Transverse colon (tissue), 4 donors: Measurements from ENCODE around the gene LKAAEAR1. TPM values are rescaled to one million over a fixed set of nuclear protein-coding genes. Genes with fewer than 3 reads are reported as not detected.

ENCODE experiments used
- DNase-seq: peaks from one replicate; pipeline ENCODE4 v3.0.0-alpha.2; 2019
- H3K27ac ChIP-seq, 4 donors: fragments of 200-600 bp; sonication (generic); 2 replicates each; pipeline ENCODE4 v1.5.1; 2016 to 2018; ENCODE audit warnings: inconsistent platforms in 4 of 4
- H3K27me3 ChIP-seq: fragments of 200-600 bp; sonication (generic); 2 replicates; pipeline ENCODE4 v1.5.1; 2017; ENCODE audit warnings: inconsistent platforms
- H3K36me3 ChIP-seq, 4 donors: fragments of 200-600 bp; sonication (generic); 2 replicates each; pipeline ENCODE4 v1.5.1; 2017 to 2019; ENCODE audit warnings: inconsistent platforms in 4 of 4
- H3K4me1 ChIP-seq, 4 donors: fragments of 200-600 bp; sonication (generic); 2 replicates each; pipeline ENCODE4 v1.5.1; 2017 to 2020; ENCODE audit warnings: inconsistent platforms in 4 of 4
- H3K4me3 ChIP-seq, 4 donors: fragments of 200-600 bp; sonication (generic); 1 replicate in 1 of 4; 2 replicates in 3 of 4; pipeline versions ENCODE4 v1.5.1 to v1.6.1; 2017 to 2019; ENCODE audit warnings: inconsistent platforms in 4 of 4
- H3K9me3 ChIP-seq, 2 donors: fragments of 200-600 bp; sonication (generic); 2 replicates each; pipeline ENCODE4 v1.5.1; 2017 to 2019; ENCODE audit warnings: inconsistent platforms in 2 of 2
- CTCF ChIP-seq, 5 experiments: fragments of 200-600 bp in 3 of 5; fragments of 450-650 bp in 2 of 5; sonication (generic) in 3 of 5; IDR thresholded peaks; 1 replicate in 2 of 5; 2 replicates in 3 of 5; pipeline ENCODE4 v1.5.1; 2016 to 2017; ENCODE audit warnings: antibody characterized with exemption in 5 of 5, inconsistent platforms in 3 of 5, mild to moderate bottlenecking in 2 of 5, moderate library complexity in 1 of 5
- EP300 ChIP-seq: sonication (generic); formaldehyde crosslinking; IDR thresholded peaks from one replicate; pipeline ENCODE4 v1.6.1; 2017; ENCODE audit warnings: antibody characterized with exemption, low read depth
- POLR2A ChIP-seq: fragments of 450-650 bp; IDR thresholded peaks from one replicate; pipeline ENCODE4 v1.6.1; 2016; ENCODE audit warnings: antibody characterized with exemption, mild to moderate bottlenecking, moderate library complexity
- POLR2AphosphoS5 ChIP-seq, 3 donors: sonication (generic); formaldehyde crosslinking; IDR thresholded peaks; one replicate each; pipeline ENCODE4 v1.6.1; 2016; ENCODE audit warnings: antibody characterized with exemption in 3 of 3
- WGBS, 2 donors: methylation state at CpG; one replicate each; pipeline ENCODE4 v1.1.5; 2018; ENCODE audit warnings: low coverage in 1 of 2; 5-methylcytosine and 5-hydroxymethylcytosine counted together
- in situ Hi-C, 4 donors: fragments of 200-750 bp; cut with MboI; loops; one replicate each; pipeline versions ENCODE4 v1.15.0 to v1.15.1; 2017; ENCODE audit warnings: low sequenced_read_pairs in 3 of 4, low pct_ligation_motif_present in 1 of 4, low pct_unique_long_range_greater_than_20kb in 1 of 4
- intact Hi-C: fragments of 100-400 bp; cut with DNase I; formaldehyde crosslinking; loops from one replicate; pipeline ENCODE4 v1.15.1; 2023; ENCODE audit warnings: low total_unique reads
- total RNA-seq, 4 donors: library from RNA; depleted of rRNA; stranded (reverse); fragments of >200 nt; gene quantifications; one replicate each; pipeline ENCODE4 v1.1.0, GENCODE V29; 2016

The LKAAEAR1 gene
- total RNA-seq, 4 donors from 2014 or later: not detected

- H3K4me1 ChIP-seq: peaks cover 9 to 15% (median 12%) of the 10 kb centered on the region in 4 donors
- peaks cover 4% of the 10 kb centered on the region for H3K27me3 ChIP-seq
- no peak overlapping the region for H3K27ac ChIP-seq
- in situ Hi-C loops (no loop called here), intact Hi-C loops (no loop called here)
- H3K36me3 ChIP-seq: no peaks in the 10 kb centered on the region
- no peak overlapping the region for H3K4me3 ChIP-seq
- 77% methylated on average over 7 of the region's 12 CpGs; no CpG with 5 or more reads in 1 of the 2 donors for WGBS, 2 donors
- TF ChIP-seq CTCF (IDR thresholded peaks at IDR 0.05) (no peak), EP300 (no peak), POLR2AphosphoS5 (IDR thresholded peaks at IDR 0.05) (no peak), POLR2A (no peak)
- no peaks in the 10 kb centered on the region for H3K9me3 ChIP-seq
- DNase-seq: no peak
Measured at GRCh38 chr20:64068386-64069208, 15.6 kb downstream of the LKAAEAR1 start.

GRCh38 chr20:64067733-64068307, 16.4 kb downstream of the LKAAEAR1 start:
- in situ Hi-C loops: no loop called here
- Histone ChIP-seq H3K36me3 (no peaks in the 10 kb centered on the region), H3K9me3 (no peaks in the 10 kb centered on the region), H3K4me1 (peaks cover 9 to 19% (median 15%) of the 10 kb centered on the region in 4 donors), H3K27ac (no peak overlapping the region), H3K4me3 (no peak overlapping the region), H3K27me3 (peaks cover 4% of the 10 kb centered on the region)
- no peak for DNase-seq
- TF ChIP-seq POLR2A: no peak
- TF ChIP-seq CTCF (IDR thresholded peaks at IDR 0.05): no peak
- no peak for TF ChIP-seq POLR2AphosphoS5 (IDR thresholded peaks at IDR 0.05)
- no peak for TF ChIP-seq EP300
- intact Hi-C loops: no loop called here
- 75% methylated on average over 11 of the region's 12 CpGs; no CpG with 5 or more reads in 1 of the 2 donors for WGBS, 2 donors

- intact Hi-C loops (no loop called here), in situ Hi-C loops (no loop called here)
- Histone ChIP-seq H3K4me3 (no peak overlapping the region), H3K9me3 (no peaks in the 10 kb centered on the region), H3K27me3 (peaks cover 4% of the 10 kb centered on the region), H3K36me3 (no peaks in the 10 kb centered on the region), H3K4me1 (peaks cover 13 to 25% (median 20%) of the 10 kb centered on the region in 4 donors), H3K27ac (no peak overlapping the region)
- no peak for TF ChIP-seq POLR2AphosphoS5 (IDR thresholded peaks at IDR 0.05)
- DNase-seq: no peak
- 81% methylated on average over 6 of the region's 6 CpGs; no CpG with 5 or more reads in 1 of the 2 donors for WGBS, 2 donors
Measured at GRCh38 chr20:64067005-64067632, 17.1 kb downstream of the LKAAEAR1 start.

GRCh38 chr20:64065974-64066343, 18.2 kb downstream of the LKAAEAR1 start:
- in situ Hi-C loops (no loop called here), intact Hi-C loops (no loop called here)
- peak; percentile 54 for DNase-seq
- Histone ChIP-seq H3K4me1 (peaks cover 13 to 26% (median 20%) of the 10 kb centered on the region in 4 donors), H3K27ac (no peak overlapping the region), H3K36me3 (no peaks in the 10 kb centered on the region), H3K4me3 (no peak overlapping the region), H3K27me3 (peaks cover 4% of the 10 kb centered on the region), H3K9me3 (no peaks in the 10 kb centered on the region)
- TF ChIP-seq CTCF (IDR thresholded peaks at IDR 0.05) (no peak), POLR2A (no peak), POLR2AphosphoS5 (IDR thresholded peaks at IDR 0.05) (no peak), EP300 (no peak)
- 18% methylated on average over 5 of the region's 5 CpGs; no CpG with 5 or more reads in 1 of the 2 donors for WGBS, 2 donors
